PC-9 (cell line): Measurements from ENCODE around the gene METTL13. TPM values are rescaled to one million over a fixed set of nuclear protein-coding genes. Genes with fewer than 3 reads are reported as not detected.

Source experiments
- BruUV-seq: library from RNA; stranded (reverse); fragments of 400-500 nt; replicated peaks from 2 replicates; lab custom pipeline; 2021; lab: Mats Ljungman, UMichigan
- CTCF ChIA-PET: fragments of 300-600 bp; sonication (Branson Sonifier 250); formaldehyde crosslinking; loops from one replicate; lab custom pipeline; 2022; ENCODE audit warnings: antibody characterized with exemption; lab: Charles Lee
- POLR2A ChIA-PET: fragments of 300-600 bp; sonication (Branson Sonifier 250); formaldehyde crosslinking; loops from one replicate; lab custom pipeline; 2022; ENCODE audit warnings: antibody characterized with exemption; ENCODE audit not compliant: unreplicated experiment; lab: Charles Lee
- DNase-seq, 2 experiments: peaks; one replicate each; pipeline versions ENCODE4 v3.0.0 to v3.0.0-alpha.2; 2015 to 2022; ENCODE audit warnings: mixed read lengths in 1 of 2
- H2AFZ ChIP-seq: fragments of 200-600 bp; sonication (generic); 2 replicates; pipeline ENCODE4 v1.8.1; 2017; ENCODE audit warnings: antibody characterized with exemption
- H3F3A ChIP-seq: fragments of 200-600 bp; sonication (generic); 2 replicates; pipeline ENCODE4 v1.8.1; 2017; ENCODE audit warnings: antibody characterized with exemption, mild to moderate bottlenecking, low read depth; ENCODE audit not compliant: insufficient read depth
- H3K27ac ChIP-seq: fragments of 200-600 bp; sonication (generic); 2 replicates; pipeline ENCODE4 v1.6.1; 2016; ENCODE audit warnings: mixed run types
- H3K27me3 ChIP-seq: fragments of 200-600 bp; sonication (generic); 2 replicates; pipeline ENCODE4 v1.6.1; 2016; ENCODE audit warnings: low read depth, mixed run types; ENCODE audit not compliant: insufficient read depth
- H3K36me3 ChIP-seq: fragments of 200-600 bp; sonication (generic); 2 replicates; pipeline ENCODE4 v1.6.1; 2016; ENCODE audit warnings: low read depth, mixed run types
- H3K4me1 ChIP-seq: fragments of 200-600 bp; sonication (generic); replicated peaks from 2 replicates; pipeline ENCODE4 v1.6.1; 2016; ENCODE audit warnings: mixed run types; ENCODE audit not compliant: insufficient read depth
- H3K4me2 ChIP-seq: fragments of 200-600 bp; sonication (generic); 2 replicates; pipeline ENCODE4 v1.6.1; 2017; ENCODE audit warnings: mixed run types
- H3K4me3 ChIP-seq: fragments of 200-600 bp; sonication (generic); 2 replicates; pipeline ENCODE4 v1.6.1; 2016; ENCODE audit warnings: mixed run types
- H3K79me2 ChIP-seq: fragments of 200-600 bp; sonication (generic); 2 replicates; pipeline ENCODE4 v1.6.1; 2017; ENCODE audit warnings: low read depth, mixed run types
- H3K9me2 ChIP-seq: fragments of 200-600 bp; sonication (generic); 2 replicates; pipeline ENCODE4 v1.8.1; 2017; ENCODE audit warnings: mild to moderate bottlenecking; ENCODE audit not compliant: insufficient read depth
- H3K9me3 ChIP-seq: fragments of 200-600 bp; sonication (generic); 2 replicates; pipeline ENCODE4 v1.8.1; 2016; ENCODE audit warnings: low read depth; ENCODE audit not compliant: insufficient read depth
- H4K20me1 ChIP-seq: fragments of 200-600 bp; sonication (generic); 2 replicates; pipeline ENCODE4 v1.8.1; 2017; ENCODE audit not compliant: insufficient read depth
- CTCF ChIP-seq: fragments of 200-600 bp; sonication (generic); conservative IDR thresholded peaks from 2 replicates; pipeline ENCODE4 v1.6.1; 2017; ENCODE audit warnings: mixed run types, antibody characterized with exemption, mild to moderate bottlenecking, moderate library complexity
- EZH2 ChIP-seq: fragments of 200-600 bp; sonication (generic); IDR thresholded peaks from 2 replicates; pipeline ENCODE4 v1.8.0; 2017; ENCODE audit warnings: antibody characterized with exemption, low read depth
- intact Hi-C: fragments of 100-400 bp; cut with micrococcal nuclease; formaldehyde crosslinking; loops from one replicate; pipeline ENCODE4 v1.10.0; 2022; ENCODE audit not compliant: unreplicated experiment
- total RNA-seq: library from RNA; stranded (reverse); gene quantifications from 2 replicates; pipeline ENCODE4 v1.2.3, GENCODE V29; 2021

Gene METTL13
- total RNA-seq, 1 experiment from 2014 or later: 32.2 TPM

GRCh38 chr1:171805395-171806115, 24.1 kb downstream of the METTL13 start:
- no peak overlapping the region for H3K27ac ChIP-seq
- H3K27me3 ChIP-seq: no peaks in the 10 kb centered on the region
- H3F3A ChIP-seq: 0 out of 2 replicates have a peak, but pooled peaks cover 4% of the 10 kb centered on the region
- H3K4me1 ChIP-seq: no peaks in the 10 kb centered on the region; the same call in 1 of the 2 replicates
- TF ChIP-seq CTCF (no peak), EZH2 (no peak)
- H3K4me3 ChIP-seq: no peak overlapping the region
- H2AFZ ChIP-seq: no peak overlapping the region
- CTCF ChIA-PET: no interaction called here
- no peaks in the 10 kb centered on the region for H3K9me2 ChIP-seq
- DNase-seq: no peak
- POLR2A ChIA-PET: interaction anchor here (0.6 kb wide), 1 partner anchor 162 kb away, joined by 5 read pairs; no protein-coding TSS in a partner anchor
- H3K36me3 ChIP-seq: no peaks in the 10 kb centered on the region
- intact Hi-C loops: no loop called here
- H4K20me1 ChIP-seq: no peaks in the 10 kb centered on the region
- H3K79me2 ChIP-seq: no peaks in the 10 kb centered on the region
- no peak overlapping the region for H3K4me2 ChIP-seq
- H3K9me3 ChIP-seq: no peaks in the 10 kb centered on the region
- no TSS peak for BruUV-seq

GRCh38 chr1:171807556-171807955, 26.1 kb downstream of the METTL13 start:
- Histone ChIP-seq H3K9me2 (no peaks in the 10 kb centered on the region), H3K4me2 (no peak overlapping the region), H3K9me3 (no peaks in the 10 kb centered on the region), H4K20me1 (no peaks in the 10 kb centered on the region), H3K4me3 (no peak overlapping the region), H3K27me3 (no peaks in the 10 kb centered on the region), H3K79me2 (no peaks in the 10 kb centered on the region), H3K27ac (no peak overlapping the region), H3K36me3 (no peaks in the 10 kb centered on the region), H2AFZ (no peak overlapping the region), H3K4me1 (no peaks in the 10 kb centered on the region; the same call in 1 of the 2 replicates), H3F3A (no peaks in the 10 kb centered on the region)
- ChIA-PET POLR2A (no interaction called here), CTCF (no interaction called here)
- BruUV-seq: no TSS peak
- intact Hi-C loops: no loop called here
- TF ChIP-seq EZH2 (no peak), CTCF (no peak)
- no peak for DNase-seq

DNA sequence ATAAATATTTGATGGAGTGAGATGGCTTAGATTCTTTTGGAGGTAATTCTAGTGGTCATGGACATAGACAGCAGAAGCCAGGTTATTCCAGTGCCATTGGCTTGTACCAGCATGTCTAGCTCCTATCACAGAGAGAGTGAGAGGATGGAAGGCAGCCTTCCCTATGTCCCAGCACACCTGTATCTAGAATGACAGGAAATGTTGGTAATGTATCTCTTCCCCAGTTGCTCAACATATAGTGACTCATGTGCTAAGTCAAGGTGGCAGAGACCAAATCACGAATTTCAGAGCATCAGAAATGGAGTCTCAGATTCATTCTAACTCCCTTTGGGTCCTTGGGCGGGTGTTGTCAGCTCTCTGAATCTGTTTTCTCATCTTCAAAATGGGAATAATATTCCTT, 28.4 kb downstream of the METTL13 start:
- intact Hi-C loops: no loop called here
- H3K27ac ChIP-seq: no peak overlapping the region
- H3K4me2 ChIP-seq: no peak overlapping the region
- H3K36me3 ChIP-seq: no peaks in the 10 kb centered on the region
- no peaks in the 10 kb centered on the region; the same call in 1 of the 2 replicates for H3K4me1 ChIP-seq
- H2AFZ ChIP-seq: no peak overlapping the region
- no peak overlapping the region for H3K4me3 ChIP-seq
- no TSS peak for BruUV-seq
- TF ChIP-seq CTCF (no peak), EZH2 (no peak)
- DNase-seq: no peak
- H3F3A ChIP-seq: no peaks in the 10 kb centered on the region
- H3K9me3 ChIP-seq: no peaks in the 10 kb centered on the region
- ChIA-PET CTCF (interaction anchor here (1.0 kb wide), 1 partner anchor 176 kb away, joined by 6 read pairs; no protein-coding TSS in a partner anchor), POLR2A (interaction anchor here (0.7 kb wide), 1 partner anchor 240 kb away, joined by 6 read pairs; no protein-coding TSS in a partner anchor)
- no peaks in the 10 kb centered on the region for H3K79me2 ChIP-seq
- H4K20me1 ChIP-seq: no peaks in the 10 kb centered on the region
- H3K27me3 ChIP-seq: no peaks in the 10 kb centered on the region
- H3K9me2 ChIP-seq: no peaks in the 10 kb centered on the region
